Measurements from ENCODE around the gene OR13C3.

GRCh38 chr9:104544644-104545043, 8.0 kb upstream of the OR13C3 start:
- no peak for TF ChIP-seq CTCF (IDR thresholded peaks at IDR 0.05)
- TF ChIP-seq POLR2A (IDR thresholded peaks at IDR 0.05), result no peak
- no peak for TF ChIP-seq POLR2AphosphoS5 (IDR thresholded peaks at IDR 0.05)
- TF ChIP-seq EP300 (IDR thresholded peaks at IDR 0.05), result no peak
